ENCODE measurements around the gene MYBPHL.
A peak's percentile ranks its signal among the peaks of the same experiment; 100 is the strongest.

Gene MYBPHL

DNA sequence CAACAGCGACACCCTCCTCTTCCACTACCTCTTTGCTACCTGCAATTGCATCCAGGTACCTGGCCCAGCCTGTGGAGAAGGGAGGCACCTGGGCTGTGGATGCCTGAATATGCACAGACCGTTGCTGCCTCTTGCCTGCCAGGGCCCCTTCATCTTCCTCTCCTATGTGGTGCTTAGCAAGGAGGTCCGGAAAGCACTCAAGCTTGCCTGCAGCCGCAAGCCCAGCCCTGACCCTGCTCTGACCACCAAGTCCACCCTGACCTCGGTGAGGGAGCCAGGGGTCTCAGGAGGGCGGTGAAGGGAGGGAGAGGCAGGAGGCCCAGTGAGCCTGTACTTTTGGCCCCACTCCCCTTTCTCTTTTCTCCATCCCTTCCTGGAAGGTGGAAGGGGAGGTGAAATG is 35.4 kb downstream of the MYBPHL start:
- peaks cover 0 to 67% of the 10 kb centered on the region in 2 experiments; a peak in 1 of 3 replicates for H3K36me3 ChIP-seq (ENCODE audit: control insufficient read depth in 2 of 2, insufficient read depth in 1 of 2, low read length in 2 of 2)
- CTCF ChIA-PET, result no interaction called here

DNA sequence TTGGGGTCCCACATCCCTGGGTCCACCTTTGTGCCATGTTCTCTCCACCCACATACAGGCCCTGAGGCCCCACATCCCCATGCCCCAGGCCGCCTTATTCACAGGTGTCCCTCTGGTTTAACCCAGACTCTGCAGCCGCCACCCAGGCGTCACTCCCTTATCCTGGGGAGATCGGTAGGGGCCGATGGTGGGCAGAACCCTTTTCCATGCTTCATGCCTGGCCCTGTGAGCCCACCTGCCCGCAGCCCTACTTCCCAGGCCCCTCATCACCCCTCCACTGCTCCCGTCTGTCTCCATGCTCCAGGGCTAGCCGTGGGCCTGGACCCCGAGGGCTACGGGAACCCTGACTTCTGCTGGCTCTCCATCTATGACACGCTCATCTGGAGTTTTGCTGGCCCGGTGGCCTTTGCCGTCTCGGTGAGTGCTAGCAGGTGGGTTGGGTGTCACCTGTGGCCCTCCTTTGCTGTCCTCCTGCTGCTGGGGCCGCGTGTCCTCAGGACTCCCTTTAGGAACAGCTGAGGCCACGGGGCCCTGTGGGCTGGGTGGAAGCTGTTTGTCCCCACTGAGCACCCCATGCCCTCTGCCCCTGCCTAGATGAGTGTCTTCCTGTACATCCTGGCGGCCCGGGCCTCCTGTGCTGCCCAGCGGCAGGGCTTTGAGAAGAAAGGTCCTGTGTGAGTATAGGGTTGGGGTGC is 36.0 kb downstream of the MYBPHL start:
- Histone ChIP-seq H3K9me3 (ENCODE audit: control insufficient read depth, insufficient read depth, low read depth, low read length) (no peaks in the 10 kb centered on the region), H3K4me1 (ENCODE audit: control insufficient read depth, insufficient read depth, low read length) (peaks cover 7% of the 10 kb centered on the region), H3K36me3 (ENCODE audit: control insufficient read depth in 2 of 2, insufficient read depth in 1 of 2, low read length in 2 of 2) (peaks cover 0 to 73% of the 10 kb centered on the region in 2 experiments; a peak in 1 of 3 replicates), H3K4me3 (ENCODE audit: low read depth, low read length) (no peak overlapping the region), H3K27ac (ENCODE audit: extremely low read depth, low read depth, low read length) (no peak overlapping the region)
- no peak for TF ChIP-seq ZNF501 (tag by site-specific recombination; IDR thresholded peaks at IDR 0.05)
- peak; percentile 54; the same call in 1 of the 2 replicates for TF ChIP-seq SCRT1 (tag by site-specific recombination; IDR thresholded peaks at IDR 0.05; ENCODE audit: borderline replicate concordance)
- ChIA-PET CTCF (no interaction called here), POLR2A (no interaction called here)

More for the DNA sequence above, 35.4 kb downstream of the MYBPHL start:
- TF ChIP-seq EGR2 (tag by site-specific recombination; IDR thresholded peaks at IDR 0.05; ENCODE audit: low read depth), result no peak
- TF ChIP-seq ZNF202 (tag by site-specific recombination; IDR thresholded peaks at IDR 0.05; ENCODE audit: borderline replicate concordance), result no peak
- TF ChIP-seq, protein P1, sequence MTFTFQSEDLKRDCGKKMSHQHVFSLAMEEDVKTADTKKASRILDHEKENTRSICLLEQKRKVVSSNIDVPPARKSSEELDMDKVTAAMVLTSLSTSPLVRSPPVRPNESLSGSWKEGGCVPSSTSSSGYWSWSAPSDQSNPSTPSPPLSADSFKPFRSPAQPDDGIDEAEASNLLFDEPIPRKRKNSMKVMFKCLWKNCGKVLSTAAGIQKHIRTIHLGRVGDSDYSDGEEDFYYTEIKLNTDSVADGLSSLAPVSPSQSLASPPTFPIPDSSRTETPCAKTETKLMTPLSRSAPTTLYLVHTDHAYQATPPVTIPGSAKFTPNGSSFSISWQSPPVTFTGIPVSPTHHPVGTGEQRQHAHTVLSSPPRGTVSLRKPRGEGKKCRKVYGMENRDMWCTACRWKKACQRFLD (tag by site-specific recombination; IDR thresholded peaks at IDR 0.05), result no peak
- no peak for TF ChIP-seq ZNF423 (tag by site-specific recombination; IDR thresholded peaks at IDR 0.05)
- TF ChIP-seq ZNF138 (tag by site-specific recombination; IDR thresholded peaks at IDR 0.05; ENCODE audit: borderline replicate concordance), result no peak
- TF ChIP-seq ZNF548 (tag by site-specific recombination; IDR thresholded peaks at IDR 0.05), result no peak
- TF ChIP-seq, protein P2, sequence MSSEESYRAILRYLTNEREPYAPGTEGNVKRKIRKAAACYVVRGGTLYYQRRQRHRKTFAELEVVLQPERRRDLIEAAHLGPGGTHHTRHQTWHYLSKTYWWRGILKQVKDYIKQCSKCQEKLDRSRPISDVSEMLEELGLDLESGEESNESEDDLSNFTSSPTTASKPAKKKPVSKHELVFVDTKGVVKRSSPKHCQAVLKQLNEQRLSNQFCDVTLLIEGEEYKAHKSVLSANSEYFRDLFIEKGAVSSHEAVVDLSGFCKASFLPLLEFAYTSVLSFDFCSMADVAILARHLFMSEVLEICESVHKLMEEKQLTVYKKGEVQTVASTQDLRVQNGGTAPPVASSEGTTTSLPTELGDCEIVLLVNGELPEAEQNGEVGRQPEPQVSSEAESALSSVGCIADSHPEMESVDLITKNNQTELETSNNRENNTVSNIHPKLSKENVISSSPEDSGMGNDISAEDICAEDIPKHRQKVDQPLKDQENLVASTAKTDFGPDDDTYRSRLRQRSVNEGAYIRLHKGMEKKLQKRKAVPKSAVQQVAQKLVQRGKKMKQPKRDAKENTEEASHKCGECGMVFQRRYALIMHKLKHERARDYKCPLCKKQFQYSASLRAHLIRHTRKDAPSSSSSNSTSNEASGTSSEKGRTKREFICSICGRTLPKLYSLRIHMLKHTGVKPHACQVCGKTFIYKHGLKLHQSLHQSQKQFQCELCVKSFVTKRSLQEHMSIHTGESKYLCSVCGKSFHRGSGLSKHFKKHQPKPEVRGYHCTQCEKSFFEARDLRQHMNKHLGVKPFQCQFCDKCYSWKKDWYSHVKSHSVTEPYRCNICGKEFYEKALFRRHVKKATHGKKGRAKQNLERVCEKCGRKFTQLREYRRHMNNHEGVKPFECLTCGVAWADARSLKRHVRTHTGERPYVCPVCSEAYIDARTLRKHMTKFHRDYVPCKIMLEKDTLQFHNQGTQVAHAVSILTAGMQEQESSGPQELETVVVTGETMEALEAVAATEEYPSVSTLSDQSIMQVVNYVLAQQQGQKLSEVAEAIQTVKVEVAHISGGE (tag by site-specific recombination; conservative IDR thresholded peaks at IDR 0.05; ENCODE audit: low read depth), result no peak
- no peak for TF ChIP-seq REPIN1 (tag by site-specific recombination; IDR thresholded peaks at IDR 0.05; ENCODE audit: low read depth)
- TF ChIP-seq ZNF426 (tag by site-specific recombination; IDR thresholded peaks at IDR 0.05), result no peak
- no peak for TF ChIP-seq HOXD13 (CRISPR knock-in tag; IDR thresholded peaks at IDR 0.05; ENCODE audit: borderline replicate concordance)
- TF ChIP-seq ZNF629 (tag by site-specific recombination; IDR thresholded peaks at IDR 0.05), result no peak
- no peak for TF ChIP-seq ZNF600 (tag by site-specific recombination; IDR thresholded peaks at IDR 0.05)
- no peak for TF ChIP-seq ZNF560 (tag by site-specific recombination; IDR thresholded peaks at IDR 0.05; ENCODE audit: borderline replicate concordance)
- TF ChIP-seq, protein P3, sequence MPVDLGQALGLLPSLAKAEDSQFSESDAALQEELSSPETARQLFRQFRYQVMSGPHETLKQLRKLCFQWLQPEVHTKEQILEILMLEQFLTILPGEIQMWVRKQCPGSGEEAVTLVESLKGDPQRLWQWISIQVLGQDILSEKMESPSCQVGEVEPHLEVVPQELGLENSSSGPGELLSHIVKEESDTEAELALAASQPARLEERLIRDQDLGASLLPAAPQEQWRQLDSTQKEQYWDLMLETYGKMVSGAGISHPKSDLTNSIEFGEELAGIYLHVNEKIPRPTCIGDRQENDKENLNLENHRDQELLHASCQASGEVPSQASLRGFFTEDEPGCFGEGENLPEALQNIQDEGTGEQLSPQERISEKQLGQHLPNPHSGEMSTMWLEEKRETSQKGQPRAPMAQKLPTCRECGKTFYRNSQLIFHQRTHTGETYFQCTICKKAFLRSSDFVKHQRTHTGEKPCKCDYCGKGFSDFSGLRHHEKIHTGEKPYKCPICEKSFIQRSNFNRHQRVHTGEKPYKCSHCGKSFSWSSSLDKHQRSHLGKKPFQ (tag by site-specific recombination; IDR thresholded peaks at IDR 0.05), result no peak
- no peak for TF ChIP-seq ZNF335 (tag by site-specific recombination; conservative IDR thresholded peaks at IDR 0.05)
- no peak for TF ChIP-seq ZBTB7A (tag by site-specific recombination; IDR thresholded peaks at IDR 0.05; ENCODE audit: low read depth)
- TF ChIP-seq, protein P4, sequence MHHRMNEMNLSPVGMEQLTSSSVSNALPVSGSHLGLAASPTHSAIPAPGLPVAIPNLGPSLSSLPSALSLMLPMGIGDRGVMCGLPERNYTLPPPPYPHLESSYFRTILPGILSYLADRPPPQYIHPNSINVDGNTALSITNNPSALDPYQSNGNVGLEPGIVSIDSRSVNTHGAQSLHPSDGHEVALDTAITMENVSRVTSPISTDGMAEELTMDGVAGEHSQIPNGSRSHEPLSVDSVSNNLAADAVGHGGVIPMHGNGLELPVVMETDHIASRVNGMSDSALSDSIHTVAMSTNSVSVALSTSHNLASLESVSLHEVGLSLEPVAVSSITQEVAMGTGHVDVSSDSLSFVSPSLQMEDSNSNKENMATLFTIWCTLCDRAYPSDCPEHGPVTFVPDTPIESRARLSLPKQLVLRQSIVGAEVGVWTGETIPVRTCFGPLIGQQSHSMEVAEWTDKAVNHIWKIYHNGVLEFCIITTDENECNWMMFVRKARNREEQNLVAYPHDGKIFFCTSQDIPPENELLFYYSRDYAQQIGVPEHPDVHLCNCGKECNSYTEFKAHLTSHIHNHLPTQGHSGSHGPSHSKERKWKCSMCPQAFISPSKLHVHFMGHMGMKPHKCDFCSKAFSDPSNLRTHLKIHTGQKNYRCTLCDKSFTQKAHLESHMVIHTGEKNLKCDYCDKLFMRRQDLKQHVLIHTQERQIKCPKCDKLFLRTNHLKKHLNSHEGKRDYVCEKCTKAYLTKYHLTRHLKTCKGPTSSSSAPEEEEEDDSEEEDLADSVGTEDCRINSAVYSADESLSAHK (tag by site-specific recombination; IDR thresholded peaks at IDR 0.05), result no peak
- no peak for TF ChIP-seq ZNF830 (tag by site-specific recombination; IDR thresholded peaks at IDR 0.05; ENCODE audit: low read depth)
- no peak for TF ChIP-seq KLF16 (tag by site-specific recombination; IDR thresholded peaks at IDR 0.05)
- POLR2A ChIA-PET, result no interaction called here
- Histone ChIP-seq H3K4me1 (ENCODE audit: control insufficient read depth, insufficient read depth, low read length) (peaks cover 7% of the 10 kb centered on the region), H3K4me3 (ENCODE audit: low read depth, low read length) (no peak overlapping the region), H3K27ac (ENCODE audit: extremely low read depth, low read depth, low read length) (no peak overlapping the region), H3K9me3 (ENCODE audit: control insufficient read depth, insufficient read depth, low read depth, low read length) (no peaks in the 10 kb centered on the region)

Measured in HEK293 (cell line).